SHP77 treated with DMSO at 0.1 percent for 48 hours (cell line): Measurements from ENCODE around the gene NHEJ1.

Source experiments
- DNase-seq: peaks from one replicate; lab custom pipeline; 2025; lab: John Stamatoyannopoulos, UW

The NHEJ1 gene

GRCh38 chr2:219087361-219087760, 73.3 kb downstream of the NHEJ1 start:
- DNase-seq, result no peak

GRCh38 chr2:219086196-219086595, 74.4 kb downstream of the NHEJ1 start:
- no peak for DNase-seq

DNA sequence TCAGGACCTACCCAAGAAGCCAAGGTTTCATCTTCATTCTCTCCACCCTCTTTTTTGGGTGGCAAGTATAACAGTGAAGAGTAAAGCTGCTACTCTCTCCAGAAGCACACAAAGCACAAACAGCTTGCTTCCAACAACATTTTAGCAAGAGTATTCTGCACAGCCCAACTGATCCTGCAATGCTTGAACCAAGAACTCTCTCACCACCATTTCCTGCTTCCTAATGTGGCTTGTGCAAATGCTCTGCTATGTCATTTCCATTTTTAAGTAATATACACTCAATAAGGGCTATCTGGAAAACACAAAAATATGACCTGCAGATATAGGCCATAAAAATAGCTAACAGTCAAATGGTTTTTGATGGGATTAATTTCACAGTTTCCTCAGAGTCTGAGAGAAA, 75.8 kb downstream of the NHEJ1 start:
- DNase-seq, result no peak

GRCh38 chr2:219082332-219082958, 78.2 kb downstream of the NHEJ1 start:
- no peak for DNase-seq

- no peak for DNase-seq
Measured at GRCh38 chr2:219081701-219082331, 78.8 kb downstream of the NHEJ1 start.

- DNase-seq, result no peak
Measured at GRCh38 chr2:219081096-219081495, 79.5 kb downstream of the NHEJ1 start.

- DNase-seq, result no peak
Measured at GRCh38 chr2:219079417-219079816, 81.2 kb downstream of the NHEJ1 start.

DNA sequence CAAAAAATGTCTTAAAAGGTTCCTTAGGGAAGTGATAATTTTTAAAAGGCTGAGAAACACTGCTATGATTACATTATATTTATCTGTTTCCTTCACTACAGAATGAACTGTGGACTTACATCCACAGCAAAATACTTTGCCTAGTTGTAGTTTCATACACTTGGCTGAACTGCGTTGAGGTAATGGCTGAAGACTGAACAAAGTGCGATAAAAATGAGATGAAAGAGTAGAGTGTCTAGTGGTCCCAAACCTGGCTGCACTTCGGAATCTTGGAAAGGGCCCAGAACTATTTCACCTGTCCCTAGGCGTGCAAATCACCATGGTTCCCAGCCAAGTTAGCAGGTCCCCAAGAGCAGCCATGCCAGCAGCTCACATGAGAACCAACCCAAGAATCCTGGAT, 81.7 kb downstream of the NHEJ1 start:
- DNase-seq, result no peak

GRCh38 chr2:219078126-219078525, 82.5 kb downstream of the NHEJ1 start:
- DNase-seq, result no peak

DNA sequence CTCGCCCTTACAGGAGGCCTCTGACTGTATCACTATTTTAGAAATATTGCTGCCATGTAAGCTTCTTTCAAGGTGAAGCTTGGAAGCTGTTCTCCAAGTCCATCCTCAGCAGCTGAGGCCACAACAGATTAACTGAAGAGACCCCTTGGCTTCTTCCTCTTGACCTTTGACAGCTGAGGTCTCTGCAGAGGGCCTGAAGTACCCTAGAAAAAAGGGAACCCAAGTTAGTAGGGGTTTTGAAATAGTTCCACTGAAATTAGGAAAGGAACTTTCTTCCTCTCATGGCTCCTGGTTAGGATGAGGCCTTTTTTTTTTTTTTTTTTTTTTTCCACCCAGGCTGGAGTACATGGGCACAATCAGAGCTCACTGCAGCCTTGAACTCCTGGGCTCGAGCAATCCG, 84.4 kb downstream of the NHEJ1 start:
- no peak for DNase-seq

GRCh38 chr2:219073413-219074129, 87.0 kb downstream of the NHEJ1 start:
- DNase-seq, result peak; percentile 26

- DNase-seq, result no peak
Measured at GRCh38 chr2:219072741-219073250, 87.8 kb downstream of the NHEJ1 start.

DNA sequence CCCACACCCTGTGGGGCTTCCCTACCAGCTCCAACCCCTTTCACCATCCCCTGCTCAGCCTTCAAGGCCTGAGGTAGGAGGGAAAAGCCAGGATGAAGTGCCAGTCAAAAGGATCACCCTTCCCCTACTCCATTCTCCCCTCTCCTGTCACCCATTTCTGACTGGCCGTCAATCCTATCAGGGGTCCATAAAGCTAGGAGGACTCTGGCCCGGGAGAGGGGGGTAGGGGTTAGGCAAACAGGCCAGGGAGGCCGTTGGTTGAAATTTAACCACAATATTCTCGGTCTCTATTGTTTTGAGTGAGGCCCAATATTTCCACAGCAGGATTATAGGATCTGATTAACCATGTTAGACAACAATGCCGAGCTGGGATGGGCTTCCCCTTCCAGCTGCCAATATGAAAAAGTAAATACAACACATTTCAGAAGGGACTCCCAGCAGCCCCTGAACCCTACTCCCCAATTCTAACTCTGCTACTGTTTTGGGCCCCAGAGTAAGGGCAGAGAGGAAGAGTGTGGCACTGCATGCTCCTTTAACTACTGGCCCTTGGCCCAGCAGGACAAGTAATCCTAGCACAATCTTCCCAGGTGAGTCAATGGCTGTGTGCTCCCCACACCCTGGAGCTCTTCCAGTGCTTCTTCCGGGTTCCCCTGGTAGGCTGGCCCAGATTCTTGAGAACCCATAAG, 89.3 kb downstream of the NHEJ1 start:
- DNase-seq, result no peak

DNA sequence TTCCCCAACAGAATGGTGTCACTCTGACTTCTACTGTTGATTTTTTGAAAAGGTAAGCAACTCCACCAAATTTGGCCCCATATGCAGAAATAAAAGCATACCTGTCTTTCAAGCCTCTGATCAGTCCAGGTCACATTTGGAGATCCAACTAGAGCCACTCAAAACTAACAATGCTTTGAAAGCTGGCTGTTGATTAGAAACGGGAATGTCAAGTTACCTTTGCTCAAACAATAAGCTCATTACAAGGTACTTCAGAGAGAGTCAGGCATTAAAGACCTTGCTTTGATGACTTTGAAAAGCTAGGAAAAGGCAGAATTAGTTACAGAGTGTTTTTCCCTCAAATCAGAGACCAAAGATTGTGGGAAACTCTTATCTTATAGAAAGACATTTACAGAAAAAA, 95.1 kb downstream of the NHEJ1 start:
- no peak for DNase-seq

GRCh38 chr2:219062081-219062480, 98.5 kb downstream of the NHEJ1 start:
- DNase-seq, result no peak

- no peak for DNase-seq
Measured at GRCh38 chr2:219060821-219061791, 99.5 kb downstream of the NHEJ1 start, which contains the start of gene IHH. Gene IHH, minus strand, starts transcription at chr2:219060921. Its CDS starts 454 bp downstream, at chr2:219060467.

GRCh38 chr2:219059725-219060682, 100.6 kb downstream of the NHEJ1 start:
- no peak for DNase-seq

DNA sequence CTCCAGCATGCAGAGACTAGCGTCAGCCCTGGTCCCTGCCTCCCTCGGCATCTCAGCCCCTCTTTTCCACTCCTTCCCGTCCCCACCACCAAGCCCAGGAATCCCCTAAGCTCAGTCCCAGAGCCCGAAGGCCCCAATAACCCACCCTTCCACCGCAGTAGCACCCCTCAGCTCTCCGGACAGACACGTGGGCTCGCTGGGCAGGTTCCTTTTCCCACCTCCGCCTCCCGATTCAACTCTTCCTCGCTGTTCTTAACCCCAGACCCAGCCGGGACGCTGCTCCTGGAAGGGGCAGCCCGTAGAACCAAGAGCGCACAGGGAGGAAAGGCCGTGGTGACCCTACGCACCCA, 101.3 kb downstream of the NHEJ1 start:
- no peak for DNase-seq

GRCh38 chr2:219058541-219059374, 101.9 kb downstream of the NHEJ1 start:
- no peak for DNase-seq
